Measurements from ENCODE around the gene YOD1.

The YOD1 gene

GRCh38 chr1:207020065-207020708, 30.8 kb downstream of the YOD1 start:
- ChIA-PET POLR2A (no interaction called here), CTCF (interaction anchor here (1.5 to 10.4 kb wide), 4 partner anchors 10 to 30 kb away, joined by 3 to 92 read pairs (median 8); no protein-coding TSS in a partner anchor)
- DNase-seq (ENCODE audit: low read depth, low spot score): no peak
- TF ChIP-seq CTCF (IDR thresholded peaks at IDR 0.05; ENCODE audit: insufficient read depth, low read length, missing control alignments): no peak
- H3K4me3 ChIP-seq (ENCODE audit: low read depth, low read length): no peak overlapping the region

- ChIA-PET CTCF (interaction anchor here (1.5 to 10.4 kb wide), 3 partner anchors 10 to 30 kb away, joined by 3 to 92 read pairs (median 9); no protein-coding TSS in a partner anchor), POLR2A (no interaction called here)
- no peak for DNase-seq (ENCODE audit: low read depth, low spot score)
- TF ChIP-seq CTCF (IDR thresholded peaks at IDR 0.05; ENCODE audit: insufficient read depth, low read length, missing control alignments): no peak
- H3K4me3 ChIP-seq (ENCODE audit: low read depth, low read length): no peak overlapping the region
Observed at GRCh38 chr1:207019661-207020060, 31.3 kb downstream of the YOD1 start.

- TF ChIP-seq CTCF (IDR thresholded peaks at IDR 0.05; ENCODE audit: insufficient read depth, low read length, missing control alignments): no peak
- no peak overlapping the region for H3K4me3 ChIP-seq (ENCODE audit: low read depth, low read length)
- CTCF ChIA-PET: interaction anchor here (0.6 to 10.4 kb wide), 5 partner anchors 10 to 361 kb away, joined by 3 to 92 read pairs (median 6); no protein-coding TSS in a partner anchor
- DNase-seq (ENCODE audit: low read depth, low spot score): no peak
- POLR2A ChIA-PET: no interaction called here
Observed at GRCh38 chr1:207019161-207019560, 31.8 kb downstream of the YOD1 start.

GRCh38 chr1:207018707-207019106, 32.3 kb downstream of the YOD1 start:
- POLR2A ChIA-PET: no interaction called here
- CTCF ChIA-PET: interaction anchor here (0.6 to 10.4 kb wide), 6 partner anchors 9 to 360 kb away, joined by 3 to 92 read pairs (median 4); no protein-coding TSS in a partner anchor

GRCh38 chr1:207017615-207018559, 33.1 kb downstream of the YOD1 start:
- H3K4me3 ChIP-seq (ENCODE audit: low read depth, low read length): no peak overlapping the region
- CTCF ChIA-PET: interaction anchor here (0.7 to 10.4 kb wide), 4 partner anchors 12 to 354 kb away, joined by 3 to 92 read pairs (median 8); no protein-coding TSS in a partner anchor
- TF ChIP-seq CTCF (IDR thresholded peaks at IDR 0.05; ENCODE audit: insufficient read depth, low read length, missing control alignments): no peak
- no peak for DNase-seq (ENCODE audit: low read depth, low spot score)
- POLR2A ChIA-PET: no interaction called here

More at GRCh38 chr1:207018707-207019106, 32.3 kb downstream of the YOD1 start:
- no peak for DNase-seq (ENCODE audit: low read depth, low spot score)
- H3K4me3 ChIP-seq (ENCODE audit: low read depth, low read length): no peak overlapping the region
- TF ChIP-seq CTCF (IDR thresholded peaks at IDR 0.05; ENCODE audit: insufficient read depth, low read length, missing control alignments): no peak

- no peak for DNase-seq (ENCODE audit: low read depth, low spot score)
- CTCF ChIA-PET: interaction anchor here (1.0 to 4.5 kb wide), 2 partner anchors 10 to 11 kb away, joined by 6 to 25 read pairs; no protein-coding TSS in a partner anchor
- no peak for TF ChIP-seq CTCF (IDR thresholded peaks at IDR 0.05; ENCODE audit: insufficient read depth, low read length, missing control alignments)
- no peak overlapping the region for H3K4me3 ChIP-seq (ENCODE audit: low read depth, low read length)
- POLR2A ChIA-PET: no interaction called here
Observed at GRCh38 chr1:207015791-207016190, 35.2 kb downstream of the YOD1 start.
